IMR-90 (cell line): ENCODE data around the gene MEGF8. TPM values are rescaled to one million over a fixed set of nuclear protein-coding genes. Genes with fewer than 3 reads are reported as not detected.
A peak's percentile ranks its signal among the peaks of the same experiment; 100 is the strongest.

Experiments used
- ATAC-seq: fragments of 200-7000 bp; cut with Tn5 transposase; 2 replicates; pipeline ENCODE4 v1.9.1; 2020; ENCODE audit warnings: low read depth, mild to moderate bottlenecking, moderate library complexity
- BruUV-seq: library from RNA; stranded (reverse); fragments of 400-500 nt; replicated peaks from 2 replicates; lab custom pipeline; 2021; lab: Mats Ljungman, UMichigan
- CTCF ChIA-PET: fragments of 300-600 bp; formaldehyde crosslinking; extraction: SDS; loops from one replicate; lab custom pipeline; 2021; ENCODE audit warnings: antibody characterized with exemption; lab: Yijun Ruan, JAX
- POLR2A ChIA-PET: fragments of 300-600 bp; sonication (Branson Sonifier 250); formaldehyde crosslinking; loops from one replicate; lab custom pipeline; 2022; ENCODE audit warnings: antibody characterized with exemption; ENCODE audit not compliant: unreplicated experiment; lab: Charles Lee
- DNase-seq: peaks from one replicate; pipeline ENCODE4 v3.0.0; 2013
- H2AFZ ChIP-seq: replicated peaks from 2 replicates; pipeline ENCODE3; 2013; ENCODE audit warnings: low read length, mild to moderate bottlenecking; ENCODE audit not compliant: poor library complexity
- H2AK5ac ChIP-seq: 2 replicates; pipeline ENCODE4 v1.6.1; 2013; ENCODE audit warnings: low read depth, low read length, inconsistent platforms
- H2AK9ac ChIP-seq: replicated peaks from 2 replicates; pipeline ENCODE3; 2013; ENCODE audit warnings: mild to moderate bottlenecking, low read depth, low read length, moderate library complexity; ENCODE audit not compliant: poor library complexity
- H2BK120ac ChIP-seq: 2 replicates; pipeline ENCODE4 v1.6.1; 2013; ENCODE audit warnings: low read depth, low read length, inconsistent platforms
- H2BK15ac ChIP-seq: 3 replicates; pipeline ENCODE4 v1.6.1; 2013; ENCODE audit warnings: low read depth, low read length, inconsistent platforms
- H2BK20ac ChIP-seq: 2 replicates; pipeline ENCODE4 v1.6.1; 2013; ENCODE audit warnings: low read depth, mild to moderate bottlenecking, inconsistent platforms, low read length, moderate library complexity
- H2BK5ac ChIP-seq: 2 replicates; pipeline ENCODE4 v1.6.1; 2013; ENCODE audit warnings: mild to moderate bottlenecking, low read depth, low read length, inconsistent platforms; ENCODE audit not compliant: poor library complexity, severe bottlenecking
- H3K14ac ChIP-seq: replicated peaks from 2 replicates; pipeline ENCODE4 v1.6.1; 2013; ENCODE audit warnings: low read depth, low read length, inconsistent platforms
- H3K18ac ChIP-seq: 2 replicates; pipeline ENCODE4 v1.6.1; 2013; ENCODE audit warnings: low read depth, low read length, control low read depth
- H3K23ac ChIP-seq: 2 replicates; pipeline ENCODE4 v1.6.1; 2013; ENCODE audit warnings: low read depth, low read length, inconsistent platforms
- H3K27ac ChIP-seq: 2 replicates; pipeline ENCODE4 v1.5.1; 2013; ENCODE audit warnings: mild to moderate bottlenecking, control low read depth, low read length; ENCODE audit not compliant: insufficient read depth
- H3K27me3 ChIP-seq: 2 replicates; pipeline ENCODE4 v1.6.1; 2013; ENCODE audit warnings: low read length; ENCODE audit not compliant: control insufficient read depth, insufficient read depth
- H3K36me3 ChIP-seq: 2 replicates; pipeline ENCODE4 v1.6.1; 2013; ENCODE audit warnings: low read length, mixed read lengths; ENCODE audit not compliant: control insufficient read depth, insufficient read depth
- H3K4ac ChIP-seq: 2 replicates; pipeline ENCODE4 v1.6.1; 2013; ENCODE audit warnings: low read depth, low read length, inconsistent platforms
- H3K4me1 ChIP-seq: 2 replicates; pipeline ENCODE4 v1.6.1; 2013; ENCODE audit warnings: low read length, mixed read lengths; ENCODE audit not compliant: control insufficient read depth, insufficient read depth
- H3K4me2 ChIP-seq: 2 replicates; pipeline ENCODE4 v1.6.1; 2013; ENCODE audit warnings: low read depth, mild to moderate bottlenecking, control low read depth, low read length, moderate library complexity
- H3K4me3 ChIP-seq: 2 replicates; pipeline ENCODE4 v1.5.1; 2013; ENCODE audit warnings: low read depth, mild to moderate bottlenecking, control low read depth, low read length, moderate library complexity; ENCODE audit not compliant: insufficient read depth
- H3K56ac ChIP-seq: 2 replicates; pipeline ENCODE4 v1.6.1; 2013; ENCODE audit warnings: low read length, inconsistent platforms; ENCODE audit not compliant: insufficient read depth; ENCODE audit errors: extremely low read depth
- H3K79me1 ChIP-seq, 2 experiments: 2 replicates each; pipeline ENCODE4 v1.6.1; 2013; ENCODE audit warnings: low read length in 2 of 2, inconsistent platforms in 1 of 2, low read depth in 1 of 2
- H3K9ac ChIP-seq: 2 replicates; pipeline ENCODE4 v1.6.1; 2013; ENCODE audit warnings: low read depth, low read length, control low read depth
- H3K9me1 ChIP-seq: 2 replicates; pipeline ENCODE4 v1.6.1; 2013; ENCODE audit warnings: low read length, inconsistent platforms; ENCODE audit not compliant: insufficient read depth
- H3K9me3 ChIP-seq: 2 replicates; pipeline ENCODE4 v1.6.1; 2013; ENCODE audit warnings: low read length; ENCODE audit not compliant: control insufficient read depth, insufficient read depth
- H4K20me1 ChIP-seq: 2 replicates; pipeline ENCODE4 v1.6.1; 2013; ENCODE audit warnings: low read length, inconsistent platforms; ENCODE audit not compliant: insufficient read depth
- H4K5ac ChIP-seq: 2 replicates; pipeline ENCODE4 v1.6.1; 2013; ENCODE audit warnings: mild to moderate bottlenecking, low read depth, low read length, control low read depth
- H4K8ac ChIP-seq, 2 experiments: 2 replicates each; pipeline ENCODE4 v1.6.1; 2013; ENCODE audit warnings: low read depth in 2 of 2, low read length in 2 of 2, control low read depth in 1 of 2, inconsistent platforms in 1 of 2
- H4K91ac ChIP-seq: 2 replicates; pipeline ENCODE4 v1.6.1; 2013; ENCODE audit warnings: low read depth, low read length, inconsistent platforms; ENCODE audit not compliant: insufficient read depth
- BHLHE40 ChIP-seq: fragments of 150-350 bp; IDR thresholded peaks from 2 replicates; pipeline ENCODE4 v1.6.1; 2016; ENCODE audit warnings: mild to moderate bottlenecking, low read depth, low read length
- CHD1 ChIP-seq: IDR thresholded peaks from 2 replicates; pipeline ENCODE4 v1.6.1; 2012; ENCODE audit warnings: low read depth, low read length, improper control_type of control experiment
- CTCF ChIP-seq: conservative IDR thresholded peaks from 2 replicates; pipeline ENCODE4 v1.5.1; 2012; ENCODE audit warnings: mild to moderate bottlenecking, low read depth, low read length, improper control_type of control experiment
- MAZ ChIP-seq: IDR thresholded peaks from 2 replicates; pipeline ENCODE4 v1.6.1; 2012; ENCODE audit warnings: low read depth, mild to moderate bottlenecking, low read length, improper control_type of control experiment, moderate library complexity, borderline replicate concordance
- NFE2L2 ChIP-seq: fragments of 150-350 bp; IDR thresholded peaks from 2 replicates; pipeline ENCODE4 v1.6.1; 2016; ENCODE audit warnings: low read depth, mild to moderate bottlenecking, low read length
- POLR2A ChIP-seq: IDR thresholded peaks from 2 replicates; pipeline ENCODE4 v1.6.1; 2012; ENCODE audit warnings: mild to moderate bottlenecking, low read depth, low read length
- RAD21 ChIP-seq: IDR thresholded peaks from 2 replicates; pipeline ENCODE4 v1.6.1; 2012; ENCODE audit warnings: low read length, improper control_type of control experiment
- RCOR1 ChIP-seq: IDR thresholded peaks from 2 replicates; pipeline ENCODE4 v1.6.1; 2012; ENCODE audit warnings: mild to moderate bottlenecking, low read length, improper control_type of control experiment; ENCODE audit not compliant: insufficient replicate concordance
- RFX5 ChIP-seq: IDR thresholded peaks from 2 replicates; pipeline ENCODE4 v1.8.0; 2012; ENCODE audit warnings: low read depth, mild to moderate bottlenecking, low read length, moderate library complexity
- SMC3 ChIP-seq: fragments of 150-350 bp; IDR thresholded peaks from 2 replicates; pipeline ENCODE4 v1.6.1; 2016; ENCODE audit warnings: low read depth, mild to moderate bottlenecking, antibody characterized with exemption, low read length, moderate library complexity
- WGBS, 2 experiments: methylation state at CpG; one replicate each; pipeline versions ENCODE4 v1.1.5 to v1.1.7; 2013; ENCODE audit warnings: missing lambda C conversion rate in 2 of 2; ENCODE audit not compliant: insufficient read length in 1 of 2; ENCODE audit errors: extremely low coverage in 2 of 2; 5-methylcytosine and 5-hydroxymethylcytosine counted together
- dilution Hi-C: fragments of 300-500 bp; cut with HindIII; formaldehyde crosslinking; loops from one replicate; pipeline ENCODE4 v1.14.3; 2018; ENCODE audit warnings: low sequenced_read_pairs; ENCODE audit not compliant: unreplicated experiment
- in situ Hi-C: fragments of 300-500 bp; cut with MboI; formaldehyde crosslinking; loops from 3 replicates; pipeline ENCODE4 v1.14.3; 2019; ENCODE audit warnings: low sequenced_read_pairs, inconsistent platforms, mixed read lengths
- intact Hi-C: fragments of 100-400 bp; cut with micrococcal nuclease; formaldehyde crosslinking; loops from 2 replicates; pipeline ENCODE4 v1.10.0; 2022
- polyA plus RNA-seq, 3 experiments: library from polyadenylated mRNA; depleted of rRNA; stranded (reverse); fragments of >200 nt; gene quantifications; 2 replicates each; pipeline ENCODE4 v1.2.3, GENCODE V29; 2012; ENCODE audit warnings: low replicate concordance in 1 of 3
- total RNA-seq: library from RNA; depleted of rRNA; stranded (reverse); fragments of >200 nt; gene quantifications from 2 replicates; pipeline ENCODE4 v1.2.3, GENCODE V29; 2012

The MEGF8 gene
- total and polyA plus RNA-seq, 2 of the 4 experiments (the other 2 are of a cell fraction), result 2.3 to 12.5 TPM

- peak overlapping the region; percentile 58 for H2AFZ ChIP-seq
- peaks cover 15 to 22% of the 10 kb centered on the region in 2 experiments for H3K79me1 ChIP-seq
- H3K4me3 ChIP-seq, result no peak overlapping the region
- peaks cover 76% of the 10 kb centered on the region for H3K36me3 ChIP-seq
- no peak overlapping the region for H4K8ac ChIP-seq
- in situ Hi-C loops (no loop called here), intact Hi-C loops (no loop called here), dilution Hi-C loops (no loop called here)
- no peak overlapping the region for H3K18ac ChIP-seq
- no peak overlapping the region for H2AK5ac ChIP-seq
- no peak overlapping the region for H3K56ac ChIP-seq
- CTCF ChIA-PET, result no interaction called here
- H3K9me3 ChIP-seq, result no peaks in the 10 kb centered on the region
- no peak overlapping the region for H2BK20ac ChIP-seq
- no peak overlapping the region for H4K91ac ChIP-seq
- H3K27me3 ChIP-seq, result no peaks in the 10 kb centered on the region
- no peak overlapping the region for H2BK5ac ChIP-seq
- H3K4ac ChIP-seq, result no peak overlapping the region
- H3K4me2 ChIP-seq, result no peak overlapping the region
- H2BK15ac ChIP-seq, result no peak overlapping the region
- ATAC-seq, result peak; percentile 46
- 91% methylated on average over 19 of the region's 31 CpGs; no CpG with 5 or more reads in 1 of the 2 experiments for WGBS, 2 experiments
- H3K23ac ChIP-seq, result no peak overlapping the region
- H3K9me1 ChIP-seq, result peaks cover 4% of the 10 kb centered on the region; the same call in 1 of the 2 replicates
- H2AK9ac ChIP-seq, result peak overlapping the region; percentile 55
- POLR2A ChIA-PET, result no interaction called here
- H3K4me1 ChIP-seq, result peaks cover 7% of the 10 kb centered on the region; the same call in 1 of the 2 replicates
- no peak overlapping the region for H3K14ac ChIP-seq
- no peak overlapping the region for H3K27ac ChIP-seq
- H4K5ac ChIP-seq, result no peak overlapping the region
- peak; percentile 68 for TF ChIP-seq CTCF
- peak; percentile 65 for TF ChIP-seq SMC3
- no peak for TF ChIP-seq RFX5
- TF ChIP-seq MAZ, result no peak
- TF ChIP-seq POLR2A, result no peak
- TF ChIP-seq BHLHE40, result no peak
- peak; percentile 68 for TF ChIP-seq RAD21
- TF ChIP-seq CHD1, result no peak
- no peak for TF ChIP-seq NFE2L2
- no peak for TF ChIP-seq RCOR1
- H3K9ac ChIP-seq, result no peak overlapping the region
- no peak for DNase-seq
- BruUV-seq, result no TSS peak
- H4K20me1 ChIP-seq, result peaks cover 14% of the 10 kb centered on the region
- no peak overlapping the region for H2BK120ac ChIP-seq
These were observed 34.7 kb upstream of the MEGF8 start for GRCh38 chr19:42290523-42291434.
